ENCODE results near the gene CENPA.
"Not testable (repeated sequence)": the region's sequence is repeated elsewhere in the genome, so short reads cannot be mapped to it uniquely, and the experiment has no call there.

The CENPA gene

GRCh38 chr2:26793518-26793917 is 7.7 kb downstream of the CENPA start:
- DNase-seq: no peak

DNA sequence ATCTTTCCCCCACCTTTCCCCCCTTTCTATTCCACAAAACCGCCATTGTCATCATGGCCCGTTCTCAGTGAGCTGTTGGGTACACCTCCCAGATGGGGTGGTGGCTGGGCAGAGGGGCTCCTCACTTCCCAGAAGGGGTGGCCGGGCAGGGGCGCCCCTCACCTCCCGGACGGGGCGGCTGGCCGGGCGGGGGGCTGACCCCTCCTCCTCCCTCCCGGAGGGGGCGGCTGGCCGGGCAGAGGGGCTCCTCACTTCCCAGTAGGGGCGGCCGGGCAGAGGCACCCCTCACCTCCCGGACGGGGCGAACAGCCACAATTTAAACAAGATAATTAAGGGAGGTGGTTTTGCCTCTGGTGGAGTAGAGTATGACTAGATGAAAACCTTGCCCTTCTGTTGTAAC is 9.3 kb downstream of the CENPA start:
- not testable (repeated sequence) for DNase-seq

DNA sequence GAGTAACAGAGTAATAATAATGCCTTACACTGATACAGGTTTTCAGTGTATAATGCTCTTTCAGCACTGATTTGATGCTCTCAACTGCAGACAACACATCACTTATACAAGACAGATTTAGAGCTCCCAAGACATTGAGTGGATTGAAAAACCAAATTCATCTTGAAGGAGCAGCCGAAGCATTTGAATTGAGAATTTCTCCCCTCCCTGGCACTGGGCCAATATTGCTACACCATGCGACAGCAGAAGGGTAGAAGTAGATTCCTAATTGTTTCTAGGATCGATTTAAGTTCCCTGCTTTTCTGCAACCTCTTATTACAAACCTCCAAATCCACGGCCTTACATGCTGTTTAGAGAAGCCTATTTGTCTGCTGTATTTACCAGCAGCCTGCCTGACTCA is 15.5 kb downstream of the CENPA start:
- no peak for DNase-seq

GRCh38 chr2:26801796-26802195 is 15.9 kb downstream of the CENPA start:
- DNase-seq: no peak

- no peak for DNase-seq
These were observed 19.4 kb downstream of the CENPA start for GRCh38 chr2:26805241-26805676.

DNA sequence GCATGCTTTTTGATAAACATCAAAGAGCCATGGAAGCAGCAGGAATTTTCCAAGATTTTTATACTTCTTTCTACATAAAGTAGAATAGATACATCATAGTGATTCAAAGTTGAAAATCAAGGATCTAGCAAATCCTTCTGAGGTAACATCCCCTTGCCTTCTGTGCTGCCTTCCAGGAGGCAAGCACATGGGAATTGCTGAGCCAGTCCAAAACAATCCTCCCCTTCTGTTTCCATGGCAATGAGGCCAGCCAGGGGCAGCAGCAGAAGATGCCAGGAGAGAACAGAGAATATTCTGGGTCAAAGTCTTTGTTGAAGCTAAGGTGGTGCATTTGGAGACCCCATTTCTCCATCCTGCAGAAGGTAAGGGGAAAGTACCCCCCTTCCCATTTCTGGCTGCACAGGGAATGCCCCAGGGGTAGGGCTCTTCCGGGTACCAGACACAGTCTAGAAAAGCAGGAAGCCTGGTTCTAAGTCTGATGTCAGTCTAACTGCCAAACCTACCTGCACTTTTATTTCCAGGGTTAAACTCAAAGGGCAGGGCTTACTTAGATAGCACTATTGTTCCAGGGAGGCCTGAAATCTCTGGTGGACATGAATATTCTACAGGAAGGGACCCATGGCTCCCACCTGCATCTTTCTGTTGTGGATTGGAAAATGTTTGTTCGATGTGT is 22.1 kb downstream of the CENPA start:
- DNase-seq: no peak

DNA sequence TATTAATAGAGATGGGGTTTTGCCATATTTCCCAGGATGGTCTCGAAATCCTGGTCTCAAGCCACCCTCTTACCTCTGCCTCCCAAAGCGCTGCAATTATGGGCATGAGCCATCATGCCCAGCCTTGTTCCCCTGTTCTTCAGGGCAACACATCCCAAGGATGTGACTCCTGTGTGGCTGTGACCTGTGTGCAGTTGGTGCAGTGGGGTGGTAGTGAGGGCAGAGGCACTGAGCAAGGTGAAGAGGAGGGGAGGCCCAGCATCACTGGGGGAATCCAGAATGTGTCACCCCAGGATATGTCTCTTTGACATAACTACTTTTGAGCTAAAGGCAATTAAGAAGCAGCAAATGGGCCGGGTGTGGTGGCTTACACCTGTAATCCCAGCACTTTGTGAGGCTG is 23.4 kb downstream of the CENPA start:
- peak in 1 of 3 donors; percentile 20 for DNase-seq

DNA sequence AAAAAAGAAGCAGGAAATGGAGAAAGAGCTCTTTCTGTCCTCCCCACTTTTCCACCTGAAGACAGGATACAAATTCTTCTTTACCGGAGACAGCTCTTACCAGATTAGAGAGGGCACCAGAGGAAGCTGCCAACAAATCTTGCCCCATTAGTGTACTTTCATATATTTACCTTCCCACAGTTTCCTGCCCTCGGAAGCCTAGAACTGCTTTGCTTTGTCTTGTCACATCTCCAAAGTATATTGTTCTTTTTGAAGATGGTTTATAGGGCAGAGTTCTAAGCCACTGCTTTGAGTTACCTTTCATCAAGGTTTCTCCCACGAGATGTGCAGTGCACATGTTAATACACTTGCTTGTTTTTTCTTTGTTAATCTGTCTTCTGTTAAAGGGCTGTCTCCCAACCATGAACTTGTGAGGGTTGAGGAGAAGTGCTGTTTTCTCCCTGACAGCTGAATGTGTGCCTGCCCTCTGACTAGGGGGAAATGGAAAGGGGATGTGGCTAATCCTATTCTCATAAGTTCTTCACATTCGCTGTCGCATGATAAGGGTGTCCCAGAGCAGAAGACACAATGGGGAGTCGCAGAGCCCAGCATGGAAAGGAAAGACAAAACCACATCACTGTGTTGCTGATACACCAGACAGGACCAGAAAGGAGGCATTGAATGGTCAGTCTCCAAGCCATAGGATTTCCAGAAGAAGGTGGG is 24.2 kb downstream of the CENPA start:
- peak; percentile 62 to 70 (median 70) for DNase-seq

DNA sequence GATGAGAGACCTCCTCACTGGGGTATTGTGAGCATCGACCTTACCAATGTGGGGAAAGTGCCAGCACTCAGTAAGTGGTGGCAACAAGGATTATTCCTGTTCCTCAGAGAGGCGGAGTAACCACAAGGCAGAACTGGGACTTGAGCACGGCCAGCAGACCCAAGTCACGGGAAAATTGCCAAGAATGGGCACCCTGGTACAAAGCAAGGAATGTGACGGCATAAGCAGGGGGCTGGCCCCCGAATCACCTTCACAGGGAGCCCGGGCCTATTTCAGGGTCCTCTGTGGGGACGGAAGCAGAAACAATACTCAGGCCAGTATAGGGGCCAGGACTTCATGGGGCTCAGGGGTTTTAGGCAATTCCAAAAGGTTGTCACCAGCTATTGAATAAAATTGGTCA is 25.4 kb downstream of the CENPA start:
- DNase-seq: no peak

DNA sequence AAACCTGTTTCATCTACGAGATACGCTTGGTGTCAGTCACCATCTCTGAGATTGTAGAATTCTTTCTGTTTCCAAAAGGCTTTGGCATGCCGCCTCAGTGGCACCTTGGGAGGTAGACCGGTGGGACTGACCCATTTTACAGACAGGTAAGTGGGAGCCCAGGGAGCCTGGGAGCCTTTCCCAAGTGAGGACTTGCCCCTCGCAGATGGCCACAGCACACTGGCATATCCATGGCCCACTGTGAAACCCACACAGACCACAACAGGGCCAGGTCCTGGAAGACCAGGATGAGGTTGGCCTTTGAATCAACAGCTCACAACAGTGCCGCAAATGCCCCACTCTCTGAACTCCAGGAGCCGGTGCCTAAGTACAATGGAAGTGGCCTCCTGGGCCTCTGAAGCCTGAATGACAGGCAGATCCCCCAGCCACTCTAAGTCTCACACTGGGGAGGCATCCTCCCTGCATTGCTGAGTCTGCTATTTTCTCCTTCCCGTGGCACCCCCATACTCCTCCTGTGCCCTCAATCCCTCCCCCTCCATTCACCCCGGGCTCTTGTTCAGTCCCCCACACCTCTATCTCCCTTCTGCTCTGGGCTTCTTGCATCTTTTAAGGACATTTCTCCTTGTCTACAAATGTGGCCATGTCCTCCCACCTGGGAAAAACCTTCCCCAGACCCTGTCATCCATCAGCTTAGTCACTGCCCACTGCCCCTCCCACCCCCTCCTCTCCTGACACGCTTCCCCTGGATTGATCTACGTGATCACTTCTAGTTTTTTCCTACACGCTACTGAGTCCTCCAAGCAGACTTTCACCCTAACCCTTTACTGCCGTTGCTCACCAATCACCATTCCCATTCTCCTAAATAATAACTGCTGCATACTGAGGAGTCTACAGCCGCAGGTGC is 26.2 kb downstream of the CENPA start:
- DNase-seq: no peak

GRCh38 chr2:26812731-26813130 is 26.9 kb downstream of the CENPA start:
- no peak for DNase-seq

GRCh38 chr2:26814072-26814765 is 28.4 kb downstream of the CENPA start:
- DNase-seq: not testable (repeated sequence)

- DNase-seq: peak in 1 of 3 donors; percentile 28
These were observed 31.0 kb downstream of the CENPA start for GRCh38 chr2:26816893-26817292.

DNA sequence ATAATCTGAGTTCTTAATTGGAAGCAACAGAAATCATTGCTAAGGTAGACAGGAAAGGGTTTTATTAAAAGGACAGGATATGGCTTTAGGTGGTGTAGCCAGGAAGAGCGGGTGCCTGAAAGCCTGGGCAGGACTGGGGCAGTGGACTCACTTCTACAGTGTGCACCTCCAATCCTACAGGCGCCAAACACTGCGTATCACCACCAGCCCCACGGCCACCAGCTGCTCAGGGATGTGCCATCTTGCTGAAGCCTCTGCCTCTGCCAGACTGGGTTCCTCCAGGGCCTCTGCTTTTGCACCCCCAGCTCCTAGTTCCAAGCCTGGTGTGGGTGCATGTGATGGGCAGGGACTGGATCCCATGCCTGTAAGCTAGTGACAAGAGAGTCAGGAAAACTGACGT is 32.4 kb downstream of the CENPA start:
- no peak for DNase-seq

- DNase-seq: no peak
These were observed 33.1 kb downstream of the CENPA start for GRCh38 chr2:26818972-26819371.

- DNase-seq: no peak
These were observed 35.1 kb downstream of the CENPA start for GRCh38 chr2:26820932-26821331.

GRCh38 chr2:26822877-26823276 is 37.0 kb downstream of the CENPA start:
- DNase-seq: peak; percentile 20 to 55 (median 54)

GRCh38 chr2:26838121-26838906 is 52.5 kb downstream of the CENPA start:
- peak in 2 of 3 donors; percentile 15 to 17 for DNase-seq

- DNase-seq: peak in 2 of 3 donors; percentile 23 to 25
These were observed 55.2 kb downstream of the CENPA start for GRCh38 chr2:26840937-26841610.

- no peak for DNase-seq
These were observed 57.2 kb downstream of the CENPA start for GRCh38 chr2:26843041-26843440.
